ENCODE data around the gene PLPP4. TPM values are rescaled to one million over a fixed set of nuclear protein-coding genes. Genes with fewer than 3 reads are reported as not detected.

Gene PLPP4
- polyA plus RNA-seq, 2 donors, result not detected

DNA sequence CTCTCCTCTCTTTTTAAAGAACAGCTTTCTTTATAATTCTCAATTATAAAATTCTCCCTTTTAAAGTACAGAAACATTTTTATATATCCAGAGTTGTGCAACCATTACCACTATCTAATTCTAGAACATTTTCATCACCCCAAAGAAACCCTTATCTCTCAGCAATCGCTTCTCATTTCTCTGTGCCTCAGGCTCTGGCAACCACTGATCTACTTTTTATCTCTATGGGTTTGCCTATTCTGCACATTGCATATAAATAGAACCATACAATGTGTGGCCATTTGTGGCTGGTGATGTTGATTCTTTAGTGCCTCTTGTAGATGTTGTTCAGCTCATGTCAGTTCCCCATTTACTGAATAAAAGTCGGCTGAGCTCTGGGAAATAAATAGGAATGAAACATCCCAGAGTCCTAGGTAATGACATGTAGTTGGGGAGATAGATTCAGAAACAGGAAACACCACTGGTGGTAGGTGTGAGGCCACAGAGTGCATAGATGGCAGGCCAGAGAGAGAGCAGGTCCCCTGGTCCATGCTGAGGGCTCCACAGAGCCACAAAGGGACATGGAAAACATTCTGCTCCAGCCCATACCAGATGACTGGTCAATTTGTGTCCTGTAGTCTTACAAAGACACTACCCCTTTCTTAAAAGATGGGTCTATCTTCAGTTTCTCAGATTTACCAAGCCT, 126.5 kb downstream of the PLPP4 start:
- Histone ChIP-seq H3K27me3 (ENCODE audit: control insufficient read depth in 1 of 2, insufficient read depth in 2 of 2, low read length in 2 of 2) (no peaks in the 10 kb centered on the region), H3K36me3 (ENCODE audit: control insufficient read depth in 2 of 2, insufficient read depth in 2 of 2, low read length in 1 of 2) (no peaks in the 10 kb centered on the region), H3K4me3 (ENCODE audit: low read depth in 1 of 2, low read length in 2 of 2) (no peak overlapping the region), H3K4me1 (ENCODE audit: control insufficient read depth in 2 of 2, insufficient read depth in 2 of 2, low read length in 1 of 2) (no peaks in the 10 kb centered on the region), H3K9me3 (ENCODE audit: control insufficient read depth in 2 of 2, insufficient read depth in 1 of 2, low read depth in 1 of 2, low read length in 1 of 2) (no peaks in the 10 kb centered on the region), H3K27ac (ENCODE audit: low read depth in 2 of 2, low read length in 1 of 2) (no peak overlapping the region)
- 80 to 82% methylated on average over 2 of the region's 2 CpGs for WGBS, 2 donors

DNA sequence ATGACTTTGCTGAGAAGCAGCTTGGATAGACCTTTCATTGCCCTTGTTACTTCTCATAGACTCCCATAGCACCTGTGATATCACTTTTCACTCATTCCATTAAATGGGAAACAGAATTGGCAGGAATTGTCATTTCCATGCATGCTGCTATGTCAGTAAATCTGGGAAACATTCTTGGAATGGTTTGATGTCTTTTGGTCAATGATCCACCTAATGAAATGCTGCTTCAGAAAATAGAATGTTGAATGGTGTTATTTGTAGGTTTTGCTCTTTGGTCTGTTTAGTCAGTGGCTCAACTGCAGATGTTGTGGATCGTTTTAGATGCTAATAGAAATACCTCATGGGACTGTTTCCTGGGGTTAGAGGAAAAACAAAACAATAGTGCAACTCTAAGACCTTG, 127.8 kb downstream of the PLPP4 start:
- H3K4me1 ChIP-seq (ENCODE audit: control insufficient read depth in 2 of 2, insufficient read depth in 2 of 2, low read length in 1 of 2), result no peaks in the 10 kb centered on the region
- no peak overlapping the region for H3K4me3 ChIP-seq (ENCODE audit: low read depth in 1 of 2, low read length in 2 of 2)
- H3K27me3 ChIP-seq (ENCODE audit: control insufficient read depth in 1 of 2, insufficient read depth in 2 of 2, low read length in 2 of 2), result no peaks in the 10 kb centered on the region
- WGBS, 2 donors, result 48 to 58% methylated on average over 1 of the region's 1 CpG
- H3K36me3 ChIP-seq (ENCODE audit: control insufficient read depth in 2 of 2, insufficient read depth in 2 of 2, low read length in 1 of 2), result no peaks in the 10 kb centered on the region
- H3K27ac ChIP-seq (ENCODE audit: low read depth in 2 of 2, low read length in 1 of 2), result no peak overlapping the region
- no peaks in the 10 kb centered on the region for H3K9me3 ChIP-seq (ENCODE audit: control insufficient read depth in 2 of 2, insufficient read depth in 1 of 2, low read depth in 1 of 2, low read length in 1 of 2)

DNA sequence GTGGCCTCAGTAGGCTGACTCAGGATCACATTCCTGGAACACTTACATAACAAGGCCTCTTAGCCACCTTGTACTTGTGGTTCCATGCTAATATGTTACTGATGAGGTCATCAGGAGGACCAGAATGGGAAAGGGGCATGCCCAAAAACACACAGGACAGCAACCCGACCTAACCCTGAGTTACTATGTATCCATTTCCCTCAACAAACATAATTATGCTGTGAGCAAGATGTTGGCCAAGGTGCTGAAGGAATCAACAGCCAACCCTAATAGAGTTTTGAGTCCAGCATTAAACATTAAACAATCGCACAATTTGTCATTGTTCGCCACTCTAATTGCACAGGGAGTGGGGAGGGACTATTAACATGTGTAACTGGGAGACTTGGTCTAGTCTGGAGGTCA, 129.4 kb downstream of the PLPP4 start:
- H3K4me1 ChIP-seq (ENCODE audit: control insufficient read depth in 2 of 2, insufficient read depth in 2 of 2, low read length in 1 of 2), result no peaks in the 10 kb centered on the region
- WGBS, 2 donors, result 69 to 75% methylated on average over 3 of the region's 3 CpGs
- H3K27me3 ChIP-seq (ENCODE audit: control insufficient read depth in 1 of 2, insufficient read depth in 2 of 2, low read length in 2 of 2), result no peaks in the 10 kb centered on the region
- H3K36me3 ChIP-seq (ENCODE audit: control insufficient read depth in 2 of 2, insufficient read depth in 2 of 2, low read length in 1 of 2), result no peaks in the 10 kb centered on the region
- H3K4me3 ChIP-seq (ENCODE audit: low read depth in 1 of 2, low read length in 2 of 2), result no peak overlapping the region
- no peak overlapping the region for H3K27ac ChIP-seq (ENCODE audit: low read depth in 2 of 2, low read length in 1 of 2)
- no peaks in the 10 kb centered on the region for H3K9me3 ChIP-seq (ENCODE audit: control insufficient read depth in 2 of 2, insufficient read depth in 1 of 2, low read depth in 1 of 2, low read length in 1 of 2)

DNA sequence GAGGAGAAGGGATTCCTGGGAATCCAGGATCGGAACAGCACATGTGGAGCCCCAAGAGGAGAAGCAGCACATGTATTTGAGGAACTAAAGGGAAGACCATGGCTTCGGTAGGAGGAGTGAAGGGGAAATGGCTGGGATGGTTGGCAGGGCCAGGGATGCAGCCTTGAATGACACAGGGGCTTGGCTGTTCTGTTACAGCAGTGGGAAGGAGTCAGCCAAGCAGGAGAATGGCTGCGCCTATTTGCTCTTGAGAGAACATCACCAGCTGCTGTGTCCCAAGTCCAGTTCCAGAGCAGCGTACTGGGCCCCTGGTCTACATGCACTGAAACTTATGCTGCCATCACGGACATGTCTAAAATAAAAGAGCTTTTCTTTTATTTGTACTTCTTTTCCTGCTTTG, 130.0 kb downstream of the PLPP4 start:
- 81 to 83% methylated on average over 5 of the region's 5 CpGs for WGBS, 2 donors

DNA sequence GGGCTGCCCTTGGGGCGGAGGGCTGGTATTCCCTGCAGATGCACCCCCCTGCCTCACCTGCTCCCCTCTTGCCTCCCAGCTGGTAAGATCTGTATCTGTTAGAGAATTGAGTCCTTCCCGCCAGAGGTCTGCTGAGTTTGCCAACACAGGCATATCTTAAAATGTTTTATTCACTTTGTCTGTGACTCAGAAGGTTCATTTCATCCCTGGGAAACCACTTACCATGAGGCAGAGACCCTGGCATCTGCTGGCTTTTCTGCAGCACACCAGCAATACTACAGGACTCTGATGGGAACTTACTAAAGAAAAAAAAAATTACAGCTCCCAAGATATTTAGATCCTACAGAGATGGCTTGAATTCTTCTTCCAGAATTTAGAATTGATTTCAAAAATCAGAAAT, 131.3 kb downstream of the PLPP4 start:
- H3K4me3 ChIP-seq (ENCODE audit: low read depth in 1 of 2, low read length in 2 of 2), result no peak overlapping the region
- H3K27ac ChIP-seq (ENCODE audit: low read depth in 2 of 2, low read length in 1 of 2), result no peak overlapping the region
- H3K36me3 ChIP-seq (ENCODE audit: control insufficient read depth in 2 of 2, insufficient read depth in 2 of 2, low read length in 1 of 2), result no peaks in the 10 kb centered on the region
- no peaks in the 10 kb centered on the region for H3K4me1 ChIP-seq (ENCODE audit: control insufficient read depth in 2 of 2, insufficient read depth in 2 of 2, low read length in 1 of 2)
- no peaks in the 10 kb centered on the region for H3K27me3 ChIP-seq (ENCODE audit: control insufficient read depth in 1 of 2, insufficient read depth in 2 of 2, low read length in 2 of 2)
- H3K9me3 ChIP-seq (ENCODE audit: control insufficient read depth in 2 of 2, insufficient read depth in 1 of 2, low read depth in 1 of 2, low read length in 1 of 2), result no peaks in the 10 kb centered on the region
- 77 to 88% methylated on average over 2 of the region's 2 CpGs for WGBS, 2 donors

More for the DNA sequence above, 130.0 kb downstream of the PLPP4 start:
- H3K4me1 ChIP-seq (ENCODE audit: control insufficient read depth in 2 of 2, insufficient read depth in 2 of 2, low read length in 1 of 2), result no peaks in the 10 kb centered on the region
- no peaks in the 10 kb centered on the region for H3K9me3 ChIP-seq (ENCODE audit: control insufficient read depth in 2 of 2, insufficient read depth in 1 of 2, low read depth in 1 of 2, low read length in 1 of 2)
- H3K36me3 ChIP-seq (ENCODE audit: control insufficient read depth in 2 of 2, insufficient read depth in 2 of 2, low read length in 1 of 2), result no peaks in the 10 kb centered on the region
- no peak overlapping the region for H3K27ac ChIP-seq (ENCODE audit: low read depth in 2 of 2, low read length in 1 of 2)
- no peaks in the 10 kb centered on the region for H3K27me3 ChIP-seq (ENCODE audit: control insufficient read depth in 1 of 2, insufficient read depth in 2 of 2, low read length in 2 of 2)
- H3K4me3 ChIP-seq (ENCODE audit: low read depth in 1 of 2, low read length in 2 of 2), result no peak overlapping the region

DNA sequence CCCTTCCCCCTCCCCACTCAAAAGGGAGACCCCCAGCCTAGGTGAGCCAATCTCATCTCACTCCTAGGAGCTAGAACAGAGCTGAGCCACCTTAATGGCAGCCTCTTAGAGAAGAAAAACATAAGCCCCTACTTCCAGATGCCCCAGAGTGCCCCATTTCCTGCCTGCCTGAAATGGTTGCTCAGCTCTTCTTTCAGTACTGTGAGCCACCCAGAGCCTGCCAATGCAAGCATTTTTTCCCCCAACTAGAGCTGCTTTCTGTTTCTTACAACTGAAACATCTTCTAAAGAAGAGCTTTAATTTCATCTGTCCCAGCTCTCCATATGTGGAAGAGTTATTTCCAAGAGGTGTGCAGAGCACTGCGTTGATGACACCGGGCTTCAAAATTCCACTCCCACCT, 136.7 kb downstream of the PLPP4 start:
- 80 to 83% methylated on average over 2 of the region's 2 CpGs for whole genome bisulfite sequencing, 2 donors
- Histone ChIP-seq H3K27ac (ENCODE audit: low read depth in 2 of 2, low read length in 1 of 2) (no peak overlapping the region), H3K27me3 (ENCODE audit: control insufficient read depth in 1 of 2, insufficient read depth in 2 of 2, low read length in 2 of 2) (no peaks in the 10 kb centered on the region), H3K4me3 (ENCODE audit: low read depth in 1 of 2, low read length in 2 of 2) (no peak overlapping the region), H3K36me3 (ENCODE audit: control insufficient read depth in 2 of 2, insufficient read depth in 2 of 2, low read length in 1 of 2) (no peaks in the 10 kb centered on the region), H3K9me3 (ENCODE audit: control insufficient read depth in 2 of 2, insufficient read depth in 1 of 2, low read depth in 1 of 2, low read length in 1 of 2) (no peaks in the 10 kb centered on the region), H3K4me1 (ENCODE audit: control insufficient read depth in 2 of 2, insufficient read depth in 2 of 2, low read length in 1 of 2) (no peaks in the 10 kb centered on the region)

DNA sequence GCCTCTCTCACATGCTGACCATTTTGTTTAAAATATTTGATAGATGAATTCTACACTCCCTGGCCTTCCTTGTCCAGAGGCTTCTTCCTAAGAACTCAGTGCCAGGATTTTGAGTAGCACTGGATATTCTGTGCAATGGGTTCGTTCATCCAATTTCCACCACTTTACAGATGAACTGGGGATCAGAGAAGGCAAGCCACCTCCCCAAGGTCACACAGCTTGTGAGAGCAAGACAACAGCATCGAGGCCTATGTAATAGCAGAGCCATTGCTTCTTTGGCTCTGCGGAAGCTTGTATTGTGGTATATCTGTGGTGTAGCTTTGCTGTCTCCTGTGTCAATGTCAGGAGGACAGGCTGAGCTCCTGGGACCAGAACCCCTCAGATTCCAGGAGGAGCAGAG, 140.9 kb downstream of the PLPP4 start:
- 83 to 87% methylated on average over 3 of the region's 3 CpGs for WGBS, 2 donors
- Histone ChIP-seq H3K36me3 (ENCODE audit: control insufficient read depth in 2 of 2, insufficient read depth in 2 of 2, low read length in 1 of 2) (no peaks in the 10 kb centered on the region), H3K27ac (ENCODE audit: low read depth in 2 of 2, low read length in 1 of 2) (no peak overlapping the region), H3K9me3 (ENCODE audit: control insufficient read depth in 2 of 2, insufficient read depth in 1 of 2, low read depth in 1 of 2, low read length in 1 of 2) (no peaks in the 10 kb centered on the region), H3K27me3 (ENCODE audit: control insufficient read depth in 1 of 2, insufficient read depth in 2 of 2, low read length in 2 of 2) (no peaks in the 10 kb centered on the region), H3K4me3 (ENCODE audit: low read depth in 1 of 2, low read length in 2 of 2) (no peak overlapping the region), H3K4me1 (ENCODE audit: control insufficient read depth in 2 of 2, insufficient read depth in 2 of 2, low read length in 1 of 2) (no peaks in the 10 kb centered on the region)

DNA sequence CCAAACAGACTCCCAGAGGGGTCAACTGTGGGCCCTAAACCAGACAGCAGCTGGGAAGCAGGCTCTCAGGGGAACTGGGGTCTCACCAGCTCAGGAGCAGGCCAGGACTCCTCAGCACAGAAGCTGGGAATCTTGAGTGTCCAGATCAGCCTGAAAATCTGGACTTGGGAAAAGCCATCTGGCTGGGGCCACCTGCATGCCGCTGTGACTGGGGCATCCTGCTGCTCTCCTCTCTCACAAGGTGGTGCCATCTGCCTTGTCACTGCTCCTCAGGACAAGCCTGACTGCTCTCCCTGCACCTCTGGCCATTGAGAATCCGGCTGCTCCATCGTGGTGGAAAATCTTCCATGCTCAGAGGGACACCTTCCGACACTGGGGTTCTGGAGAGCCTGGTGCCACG, 141.4 kb downstream of the PLPP4 start:
- no peaks in the 10 kb centered on the region for H3K36me3 ChIP-seq (ENCODE audit: control insufficient read depth in 2 of 2, insufficient read depth in 2 of 2, low read length in 1 of 2)
- no peaks in the 10 kb centered on the region for H3K27me3 ChIP-seq (ENCODE audit: control insufficient read depth in 1 of 2, insufficient read depth in 2 of 2, low read length in 2 of 2)
- no peak overlapping the region for H3K27ac ChIP-seq (ENCODE audit: low read depth in 2 of 2, low read length in 1 of 2)
- no peak overlapping the region for H3K4me3 ChIP-seq (ENCODE audit: low read depth in 1 of 2, low read length in 2 of 2)
- H3K9me3 ChIP-seq (ENCODE audit: control insufficient read depth in 2 of 2, insufficient read depth in 1 of 2, low read depth in 1 of 2, low read length in 1 of 2), result peaks cover 0 to 1% of the 10 kb centered on the region in 2 donors
- 60 to 72% methylated on average over 5 of the region's 5 CpGs for WGBS, 2 donors
- H3K4me1 ChIP-seq (ENCODE audit: control insufficient read depth in 2 of 2, insufficient read depth in 2 of 2, low read length in 1 of 2), result no peaks in the 10 kb centered on the region

GRCh38 chr10:120599200-120599724, 142.2 kb downstream of the PLPP4 start:
- no peaks in the 10 kb centered on the region for H3K27me3 ChIP-seq (ENCODE audit: control insufficient read depth in 1 of 2, insufficient read depth in 2 of 2, low read length in 2 of 2)
- peaks cover 0 to 2% of the 10 kb centered on the region in 2 donors for H3K9me3 ChIP-seq (ENCODE audit: control insufficient read depth in 2 of 2, insufficient read depth in 1 of 2, low read depth in 1 of 2, low read length in 1 of 2)
- H3K27ac ChIP-seq (ENCODE audit: low read depth in 2 of 2, low read length in 1 of 2), result no peak overlapping the region
- H3K36me3 ChIP-seq (ENCODE audit: control insufficient read depth in 2 of 2, insufficient read depth in 2 of 2, low read length in 1 of 2), result no peaks in the 10 kb centered on the region
- no peak overlapping the region for H3K4me3 ChIP-seq (ENCODE audit: low read depth in 1 of 2, low read length in 2 of 2)
- 61 to 77% methylated on average over 9 of the region's 9 CpGs for WGBS, 2 donors
- H3K4me1 ChIP-seq (ENCODE audit: control insufficient read depth in 2 of 2, insufficient read depth in 2 of 2, low read length in 1 of 2), result no peaks in the 10 kb centered on the region

Data from esophagus (tissue), 2 donors.